IMR-90 (cell line): ENCODE data around the gene SIGLEC9. TPM values are rescaled to one million over a fixed set of nuclear protein-coding genes. Genes with fewer than 3 reads are reported as not detected.

Experiments
- ATAC-seq: fragments of 200-7000 bp; cut with Tn5 transposase; 2 replicates; pipeline ENCODE4 v1.9.1; 2020; ENCODE audit warnings: low read depth, mild to moderate bottlenecking, moderate library complexity
- BruUV-seq: library from RNA; stranded (reverse); fragments of 400-500 nt; replicated peaks from 2 replicates; lab custom pipeline; 2021; lab: Mats Ljungman, UMichigan
- CTCF ChIA-PET: fragments of 300-600 bp; formaldehyde crosslinking; extraction: SDS; loops from one replicate; lab custom pipeline; 2021; ENCODE audit warnings: antibody characterized with exemption; lab: Yijun Ruan, JAX
- POLR2A ChIA-PET: fragments of 300-600 bp; sonication (Branson Sonifier 250); formaldehyde crosslinking; loops from one replicate; lab custom pipeline; 2022; ENCODE audit warnings: antibody characterized with exemption; ENCODE audit not compliant: unreplicated experiment; lab: Charles Lee
- DNase-seq: peaks from one replicate; pipeline ENCODE4 v3.0.0; 2013
- H2AFZ ChIP-seq: replicated peaks from 2 replicates; pipeline ENCODE3; 2013; ENCODE audit warnings: low read length, mild to moderate bottlenecking; ENCODE audit not compliant: poor library complexity
- H2AK5ac ChIP-seq: 2 replicates; pipeline ENCODE4 v1.6.1; 2013; ENCODE audit warnings: low read depth, low read length, inconsistent platforms
- H2AK9ac ChIP-seq: replicated peaks from 2 replicates; pipeline ENCODE3; 2013; ENCODE audit warnings: mild to moderate bottlenecking, low read depth, low read length, moderate library complexity; ENCODE audit not compliant: poor library complexity
- H2BK120ac ChIP-seq: 2 replicates; pipeline ENCODE4 v1.6.1; 2013; ENCODE audit warnings: low read depth, low read length, inconsistent platforms
- H2BK15ac ChIP-seq: 3 replicates; pipeline ENCODE4 v1.6.1; 2013; ENCODE audit warnings: low read depth, low read length, inconsistent platforms
- H2BK20ac ChIP-seq: 2 replicates; pipeline ENCODE4 v1.6.1; 2013; ENCODE audit warnings: low read depth, mild to moderate bottlenecking, inconsistent platforms, low read length, moderate library complexity
- H2BK5ac ChIP-seq: 2 replicates; pipeline ENCODE4 v1.6.1; 2013; ENCODE audit warnings: mild to moderate bottlenecking, low read depth, low read length, inconsistent platforms; ENCODE audit not compliant: poor library complexity, severe bottlenecking
- H3K14ac ChIP-seq: replicated peaks from 2 replicates; pipeline ENCODE4 v1.6.1; 2013; ENCODE audit warnings: low read depth, low read length, inconsistent platforms
- H3K18ac ChIP-seq: 2 replicates; pipeline ENCODE4 v1.6.1; 2013; ENCODE audit warnings: low read depth, low read length, control low read depth
- H3K23ac ChIP-seq: 2 replicates; pipeline ENCODE4 v1.6.1; 2013; ENCODE audit warnings: low read depth, low read length, inconsistent platforms
- H3K27ac ChIP-seq: 2 replicates; pipeline ENCODE4 v1.5.1; 2013; ENCODE audit warnings: mild to moderate bottlenecking, control low read depth, low read length; ENCODE audit not compliant: insufficient read depth
- H3K27me3 ChIP-seq: 2 replicates; pipeline ENCODE4 v1.6.1; 2013; ENCODE audit warnings: low read length; ENCODE audit not compliant: control insufficient read depth, insufficient read depth
- H3K36me3 ChIP-seq: 2 replicates; pipeline ENCODE4 v1.6.1; 2013; ENCODE audit warnings: low read length, mixed read lengths; ENCODE audit not compliant: control insufficient read depth, insufficient read depth
- H3K4ac ChIP-seq: 2 replicates; pipeline ENCODE4 v1.6.1; 2013; ENCODE audit warnings: low read depth, low read length, inconsistent platforms
- H3K4me1 ChIP-seq: 2 replicates; pipeline ENCODE4 v1.6.1; 2013; ENCODE audit warnings: low read length, mixed read lengths; ENCODE audit not compliant: control insufficient read depth, insufficient read depth
- H3K4me2 ChIP-seq: 2 replicates; pipeline ENCODE4 v1.6.1; 2013; ENCODE audit warnings: low read depth, mild to moderate bottlenecking, control low read depth, low read length, moderate library complexity
- H3K4me3 ChIP-seq: 2 replicates; pipeline ENCODE4 v1.5.1; 2013; ENCODE audit warnings: low read depth, mild to moderate bottlenecking, control low read depth, low read length, moderate library complexity; ENCODE audit not compliant: insufficient read depth
- H3K56ac ChIP-seq: 2 replicates; pipeline ENCODE4 v1.6.1; 2013; ENCODE audit warnings: low read length, inconsistent platforms; ENCODE audit not compliant: insufficient read depth; ENCODE audit errors: extremely low read depth
- H3K79me1 ChIP-seq, 2 experiments: 2 replicates each; pipeline ENCODE4 v1.6.1; 2013; ENCODE audit warnings: low read length in 2 of 2, inconsistent platforms in 1 of 2, low read depth in 1 of 2
- H3K9ac ChIP-seq: 2 replicates; pipeline ENCODE4 v1.6.1; 2013; ENCODE audit warnings: low read depth, low read length, control low read depth
- H3K9me1 ChIP-seq: 2 replicates; pipeline ENCODE4 v1.6.1; 2013; ENCODE audit warnings: low read length, inconsistent platforms; ENCODE audit not compliant: insufficient read depth
- H3K9me3 ChIP-seq: 2 replicates; pipeline ENCODE4 v1.6.1; 2013; ENCODE audit warnings: low read length; ENCODE audit not compliant: control insufficient read depth, insufficient read depth
- H4K20me1 ChIP-seq: 2 replicates; pipeline ENCODE4 v1.6.1; 2013; ENCODE audit warnings: low read length, inconsistent platforms; ENCODE audit not compliant: insufficient read depth
- H4K5ac ChIP-seq: 2 replicates; pipeline ENCODE4 v1.6.1; 2013; ENCODE audit warnings: mild to moderate bottlenecking, low read depth, low read length, control low read depth
- H4K8ac ChIP-seq, 2 experiments: 2 replicates each; pipeline ENCODE4 v1.6.1; 2013; ENCODE audit warnings: low read depth in 2 of 2, low read length in 2 of 2, control low read depth in 1 of 2, inconsistent platforms in 1 of 2
- H4K91ac ChIP-seq: 2 replicates; pipeline ENCODE4 v1.6.1; 2013; ENCODE audit warnings: low read depth, low read length, inconsistent platforms; ENCODE audit not compliant: insufficient read depth
- BHLHE40 ChIP-seq: fragments of 150-350 bp; IDR thresholded peaks from 2 replicates; pipeline ENCODE4 v1.6.1; 2016; ENCODE audit warnings: mild to moderate bottlenecking, low read depth, low read length
- CEBPB ChIP-seq: IDR thresholded peaks from 2 replicates; pipeline ENCODE4 v1.6.1; 2012; ENCODE audit warnings: low read depth, low read length, improper control_type of control experiment
- CHD1 ChIP-seq: IDR thresholded peaks from 2 replicates; pipeline ENCODE4 v1.6.1; 2012; ENCODE audit warnings: low read depth, low read length, improper control_type of control experiment
- CTCF ChIP-seq: conservative IDR thresholded peaks from 2 replicates; pipeline ENCODE4 v1.5.1; 2012; ENCODE audit warnings: mild to moderate bottlenecking, low read depth, low read length, improper control_type of control experiment
- ELK1 ChIP-seq: fragments of 150-350 bp; IDR thresholded peaks from 2 replicates; pipeline ENCODE4 v1.6.1; 2016; ENCODE audit warnings: low read depth, mild to moderate bottlenecking, low read length, moderate library complexity, borderline replicate concordance
- FOS ChIP-seq: fragments of 150-350 bp; IDR thresholded peaks from 2 replicates; pipeline ENCODE4 v1.6.1; 2016; ENCODE audit warnings: low read depth, low read length
- MAFK ChIP-seq: IDR thresholded peaks from 2 replicates; pipeline ENCODE4 v1.6.1; 2012; ENCODE audit warnings: low read depth, low read length, improper control_type of control experiment
- MAZ ChIP-seq: IDR thresholded peaks from 2 replicates; pipeline ENCODE4 v1.6.1; 2012; ENCODE audit warnings: low read depth, mild to moderate bottlenecking, low read length, improper control_type of control experiment, moderate library complexity, borderline replicate concordance
- MXI1 ChIP-seq: IDR thresholded peaks from 2 replicates; pipeline ENCODE4 v1.6.1; 2012; ENCODE audit warnings: low read depth, mild to moderate bottlenecking, low read length, moderate library complexity, borderline replicate concordance
- NFE2L2 ChIP-seq: fragments of 150-350 bp; IDR thresholded peaks from 2 replicates; pipeline ENCODE4 v1.6.1; 2016; ENCODE audit warnings: low read depth, mild to moderate bottlenecking, low read length
- POLR2A ChIP-seq: IDR thresholded peaks from 2 replicates; pipeline ENCODE4 v1.6.1; 2012; ENCODE audit warnings: mild to moderate bottlenecking, low read depth, low read length
- RAD21 ChIP-seq: IDR thresholded peaks from 2 replicates; pipeline ENCODE4 v1.6.1; 2012; ENCODE audit warnings: low read length, improper control_type of control experiment
- RCOR1 ChIP-seq: IDR thresholded peaks from 2 replicates; pipeline ENCODE4 v1.6.1; 2012; ENCODE audit warnings: mild to moderate bottlenecking, low read length, improper control_type of control experiment; ENCODE audit not compliant: insufficient replicate concordance
- RFX5 ChIP-seq: IDR thresholded peaks from 2 replicates; pipeline ENCODE4 v1.8.0; 2012; ENCODE audit warnings: low read depth, mild to moderate bottlenecking, low read length, moderate library complexity
- SMC3 ChIP-seq: fragments of 150-350 bp; IDR thresholded peaks from 2 replicates; pipeline ENCODE4 v1.6.1; 2016; ENCODE audit warnings: low read depth, mild to moderate bottlenecking, antibody characterized with exemption, low read length, moderate library complexity
- USF2 ChIP-seq: fragments of 150-350 bp; IDR thresholded peaks from 2 replicates; pipeline ENCODE4 v1.6.1; 2017; ENCODE audit warnings: mild to moderate bottlenecking, antibody characterized with exemption, low read length, low read depth
- WGBS, 2 experiments: methylation state at CpG; one replicate each; pipeline versions ENCODE4 v1.1.5 to v1.1.7; 2013; ENCODE audit warnings: missing lambda C conversion rate in 2 of 2; ENCODE audit not compliant: insufficient read length in 1 of 2; ENCODE audit errors: extremely low coverage in 2 of 2; 5-methylcytosine and 5-hydroxymethylcytosine counted together
- dilution Hi-C: fragments of 300-500 bp; cut with HindIII; formaldehyde crosslinking; loops from one replicate; pipeline ENCODE4 v1.14.3; 2018; ENCODE audit warnings: low sequenced_read_pairs; ENCODE audit not compliant: unreplicated experiment
- in situ Hi-C: fragments of 300-500 bp; cut with MboI; formaldehyde crosslinking; loops from 3 replicates; pipeline ENCODE4 v1.14.3; 2019; ENCODE audit warnings: low sequenced_read_pairs, inconsistent platforms, mixed read lengths
- intact Hi-C: fragments of 100-400 bp; cut with micrococcal nuclease; formaldehyde crosslinking; loops from 2 replicates; pipeline ENCODE4 v1.10.0; 2022
- polyA plus RNA-seq, 3 experiments: library from polyadenylated mRNA; depleted of rRNA; stranded (reverse); fragments of >200 nt; gene quantifications; 2 replicates each; pipeline ENCODE4 v1.2.3, GENCODE V29; 2012; ENCODE audit warnings: low replicate concordance in 1 of 3
- total RNA-seq: library from RNA; depleted of rRNA; stranded (reverse); fragments of >200 nt; gene quantifications from 2 replicates; pipeline ENCODE4 v1.2.3, GENCODE V29; 2012

The SIGLEC9 gene
- total and polyA plus RNA-seq, 2 of the 4 experiments (the other 2 are of a cell fraction): 0.03 TPM; not detected in 1

- Histone ChIP-seq H2AK5ac (no peak overlapping the region), H3K23ac (no peak overlapping the region), H4K5ac (no peak overlapping the region), H2BK15ac (no peak overlapping the region), H3K9me1 (peaks cover under 1% of the 10 kb centered on the region; the same call in 1 of the 2 replicates), H3K4me1 (no peaks in the 10 kb centered on the region), H2BK5ac (no peak overlapping the region), H3K56ac (no peak overlapping the region), H4K91ac (no peak overlapping the region), H2BK120ac (no peak overlapping the region), H3K4ac (no peak overlapping the region), H3K4me2 (no peak overlapping the region), H2AK9ac (no peak overlapping the region), H4K20me1 (no peaks in the 10 kb centered on the region), H3K79me1 (no peaks in the 10 kb centered on the region), H4K8ac (no peak overlapping the region), H3K18ac (no peak overlapping the region), H3K36me3 (no peaks in the 10 kb centered on the region), H3K27ac (no peak overlapping the region), H3K14ac (no peak overlapping the region), H3K4me3 (no peak overlapping the region), H3K9ac (no peak overlapping the region), H3K27me3 (no peaks in the 10 kb centered on the region), H2BK20ac (no peak overlapping the region), H3K9me3 (no peaks in the 10 kb centered on the region), H2AFZ (no peak overlapping the region)
- CTCF ChIA-PET: no interaction called here
- in situ Hi-C loops: no loop called here
- TF ChIP-seq ELK1: no peak
- no peak for TF ChIP-seq CEBPB
- TF ChIP-seq CTCF: no peak
- TF ChIP-seq MAZ: no peak
- TF ChIP-seq FOS: no peak
- no peak for TF ChIP-seq RFX5
- TF ChIP-seq SMC3: no peak
- TF ChIP-seq RCOR1: no peak
- no peak for TF ChIP-seq USF2
- TF ChIP-seq RAD21: no peak
- no peak for TF ChIP-seq BHLHE40
- TF ChIP-seq MXI1: no peak
- no peak for TF ChIP-seq MAFK
- TF ChIP-seq NFE2L2: no peak
- TF ChIP-seq CHD1: no peak
- TF ChIP-seq POLR2A: no peak
- intact Hi-C loops: no loop called here
- WGBS, 2 experiments: no CpG with 5 or more reads among the region's 6 CpGs
- POLR2A ChIA-PET: no interaction called here
- dilution Hi-C loops: no loop called here
- no TSS peak for BruUV-seq
- ATAC-seq (no peak), DNase-seq (no peak)
These were observed 1.3 kb upstream of the SIGLEC9 start for GRCh38 chr19:51123381-51123800.
